SIG-M5 treated with dmso at 0.1 percent for 504 hours (cell line): Measurements from ENCODE around the gene HPS5.
"Not testable (repeated sequence)": the region's sequence is repeated elsewhere in the genome, so short reads cannot be mapped to it uniquely, and the experiment has no call there.

Experiments
- DNase-seq: peaks from one replicate; lab custom pipeline; 2025; ENCODE audit not compliant: unreplicated experiment; lab: John Stamatoyannopoulos, UW

Gene HPS5

GRCh38 chr11:18271206-18271605, 50.7 kb downstream of the HPS5 start:
- no peak for DNase-seq

DNA sequence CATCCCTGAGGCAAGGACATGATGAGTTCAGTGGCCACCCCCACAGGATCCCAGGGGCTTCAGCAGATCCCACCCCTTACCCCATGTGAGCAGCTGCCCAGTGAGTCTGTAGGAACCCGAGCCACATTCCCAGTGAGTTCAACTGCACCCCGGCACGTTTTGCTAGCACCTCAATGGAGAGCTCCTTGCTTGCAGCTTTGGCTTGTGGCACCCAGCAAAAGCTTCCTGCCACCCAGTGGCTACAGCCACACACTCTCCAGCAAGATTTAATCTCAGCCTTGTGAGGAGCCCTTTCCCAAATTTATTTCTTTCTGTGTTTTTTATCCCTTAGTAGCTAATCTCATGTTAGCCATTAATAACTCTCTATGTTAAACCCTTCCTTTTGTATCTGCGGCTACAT, 51.8 kb downstream of the HPS5 start:
- DNase-seq, result no peak

GRCh38 chr11:18269252-18269651, 52.7 kb downstream of the HPS5 start:
- not testable (repeated sequence) for DNase-seq

GRCh38 chr11:18267335-18268133, 54.4 kb downstream of the HPS5 start:
- not testable (repeated sequence) for DNase-seq

GRCh38 chr11:18265949-18266348, 56.0 kb downstream of the HPS5 start, which contains the start of gene SAA1:
TSS of gene SAA1 (plus strand) at chr11:18266264. CDS start at chr11:18266888, 624 bp downstream.
- DNase-seq, result no peak

GRCh38 chr11:18264677-18265555, 57.0 kb downstream of the HPS5 start:
- no peak for DNase-seq

- DNase-seq, result no peak
Measured at GRCh38 chr11:18264035-18264434, 57.9 kb downstream of the HPS5 start.

- not testable (repeated sequence) for DNase-seq
Measured at GRCh38 chr11:18262681-18263350, 59.1 kb downstream of the HPS5 start.

DNA sequence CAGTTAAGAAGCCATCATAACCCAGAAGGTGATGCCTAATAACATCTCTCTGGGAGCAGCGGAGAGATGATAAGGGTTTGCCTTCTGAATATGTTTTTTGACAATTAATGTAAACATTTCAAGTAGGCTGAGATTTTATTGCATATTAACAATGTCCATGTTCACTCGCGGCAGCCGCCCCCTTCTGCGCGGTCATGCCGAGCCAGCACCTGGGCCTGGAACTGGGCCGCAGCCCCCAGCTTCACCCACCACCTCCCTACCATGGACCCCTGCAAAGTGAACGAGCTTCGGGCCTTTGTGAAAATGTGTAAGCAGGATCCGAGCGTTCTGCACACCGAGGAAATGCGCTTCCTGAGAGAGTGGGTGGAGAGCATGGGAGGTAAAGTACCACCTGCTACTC, 60.2 kb downstream of the HPS5 start:
- DNase-seq, result no peak

GRCh38 chr11:18259259-18259658, 62.7 kb downstream of the HPS5 start:
- no peak for DNase-seq

GRCh38 chr11:18254781-18255361, 67.1 kb downstream of the HPS5 start:
- DNase-seq, result no peak

- DNase-seq, result no peak
Measured at GRCh38 chr11:18253778-18254338, 68.1 kb downstream of the HPS5 start.

- no peak for DNase-seq
Measured at GRCh38 chr11:18253233-18253632, 68.7 kb downstream of the HPS5 start.

GRCh38 chr11:18248561-18248960, 73.4 kb downstream of the HPS5 start, which contains the start of gene SAA2:
TSS of gene SAA2 (minus strand) at chr11:18248668. CDS start at chr11:18248011, 657 bp downstream.
- no peak for DNase-seq

DNA sequence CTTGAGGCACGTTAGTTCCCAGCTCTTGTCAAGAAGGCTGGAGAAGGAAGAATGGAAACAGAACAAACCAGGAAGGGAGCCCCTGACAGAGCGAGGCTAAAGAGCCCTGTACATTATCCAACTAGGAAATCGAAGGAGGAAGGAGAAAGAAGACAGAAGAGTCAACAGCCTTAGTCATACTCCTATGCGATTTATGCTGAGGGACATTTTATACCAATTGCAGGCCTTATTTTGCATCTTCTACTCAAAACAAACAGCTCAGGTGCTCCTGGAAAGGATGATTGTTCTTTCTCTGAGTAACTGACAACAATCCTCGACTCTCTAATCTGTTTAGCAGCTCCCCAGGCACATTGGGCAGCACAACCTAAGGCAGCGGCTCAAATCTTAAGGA, 74.8 kb downstream of the HPS5 start:
- not testable (repeated sequence) for DNase-seq

- DNase-seq, result not testable (repeated sequence)
Measured at GRCh38 chr11:18246379-18247190, 75.4 kb downstream of the HPS5 start.

DNA sequence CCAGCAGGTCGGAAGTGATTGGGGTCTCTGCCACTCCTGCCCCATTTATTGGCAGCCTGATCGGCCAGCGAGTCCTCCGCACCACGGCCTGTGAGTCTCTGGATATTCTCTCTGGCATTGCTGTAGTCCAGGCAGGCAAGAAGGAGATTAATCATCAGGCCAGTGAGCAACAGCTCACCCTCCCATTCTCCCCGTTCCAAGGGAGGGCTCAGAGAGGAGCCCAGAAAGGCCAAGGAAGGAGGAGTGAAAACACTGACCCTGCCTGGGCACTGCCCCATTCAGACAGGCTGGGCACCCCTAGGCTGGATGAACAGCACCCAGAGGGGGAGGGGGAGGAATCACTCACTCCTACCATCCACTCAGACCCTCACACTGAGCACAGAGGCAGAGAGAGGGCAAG, 76.5 kb downstream of the HPS5 start:
- DNase-seq, result no peak

DNA sequence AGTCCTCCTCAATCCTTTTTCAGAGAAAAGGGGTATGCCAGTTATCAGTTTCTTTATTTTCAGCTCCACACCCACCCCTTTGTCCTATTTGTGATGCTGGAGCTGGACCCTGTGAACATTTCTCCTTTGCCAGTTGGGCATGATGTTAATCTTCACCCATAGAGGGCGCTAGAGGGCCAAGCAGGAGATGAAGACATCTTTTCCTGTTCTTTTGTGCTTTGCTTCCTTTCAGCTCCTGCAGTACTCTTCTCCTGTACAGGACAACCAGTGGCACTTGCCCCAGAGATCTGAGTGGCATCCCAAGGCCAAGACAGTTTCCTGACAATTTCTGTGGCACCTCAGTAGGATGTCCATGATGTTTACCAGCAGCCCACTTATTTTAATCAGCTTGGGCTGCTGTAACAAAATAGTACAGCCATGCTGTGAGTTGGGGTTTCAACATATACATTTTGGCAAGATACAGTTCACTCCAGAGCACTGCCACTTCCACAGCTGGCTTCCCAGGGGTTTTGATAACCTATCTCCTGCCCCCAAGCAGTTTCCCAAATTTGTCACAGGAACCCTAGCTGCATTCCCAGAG, 78.1 kb downstream of the HPS5 start:
- DNase-seq, result peak; percentile 67

DNA sequence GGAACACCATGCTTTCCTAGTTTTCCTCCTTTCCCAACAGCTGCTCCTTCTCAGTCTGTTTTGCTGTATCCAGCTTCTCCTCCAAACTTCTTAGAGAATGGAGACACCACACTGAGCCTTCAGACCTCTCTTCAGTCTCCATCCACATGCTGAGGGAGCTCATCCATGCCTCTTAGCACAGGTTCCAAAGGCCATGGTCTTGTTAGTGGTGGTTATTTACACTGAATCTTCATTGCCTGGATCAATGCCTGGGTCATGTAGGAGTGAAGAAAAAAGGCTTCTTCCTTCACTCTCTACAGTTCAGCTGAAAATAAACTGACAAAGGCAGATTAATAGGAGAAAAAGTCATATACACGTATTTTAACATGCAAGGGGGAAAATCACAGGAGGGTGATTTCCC, 82.3 kb downstream of the HPS5 start:
- DNase-seq, result no peak
